Amniotic stem cell (primary cell): ENCODE data around the gene SLC35A5.

Source experiments
- DNase-seq: peaks from one replicate; lab custom pipeline; 2025; lab: John Stamatoyannopoulos, UW

SLC35A5 gene

GRCh38 chr3:112627419-112627818 lies 65.6 kb downstream of the SLC35A5 start:
- DNase-seq, result no peak

GRCh38 chr3:112627919-112628466 lies 66.1 kb downstream of the SLC35A5 start:
- DNase-seq, result no peak

GRCh38 chr3:112629425-112629824 lies 67.6 kb downstream of the SLC35A5 start:
- DNase-seq, result peak; percentile 13

GRCh38 chr3:112631257-112631656 lies 69.4 kb downstream of the SLC35A5 start:
- DNase-seq, result no peak

- DNase-seq, result no peak
These were observed 70.8 kb downstream of the SLC35A5 start for GRCh38 chr3:112632596-112632995.

GRCh38 chr3:112633191-112633590 lies 71.3 kb downstream of the SLC35A5 start:
- DNase-seq, result no peak

- no peak for DNase-seq
These were observed 71.9 kb downstream of the SLC35A5 start for GRCh38 chr3:112633757-112634156.

- no peak for DNase-seq
These were observed 73.1 kb downstream of the SLC35A5 start for GRCh38 chr3:112634786-112635541.
